BJ (cell line): Measurements from ENCODE around the gene TLR3. TPM values are rescaled to one million over a fixed set of nuclear protein-coding genes. Genes with fewer than 3 reads are reported as not detected.
"Not testable (repeated sequence)": the region's sequence is repeated elsewhere in the genome, so short reads cannot be mapped to it uniquely, and the experiment has no call there.

Source experiments
- CTCF ChIA-PET: fragments of 350-600 bp; formaldehyde crosslinking; extraction: SDS; loops from one replicate; lab custom pipeline; 2021; ENCODE audit warnings: antibody characterized with exemption, inconsistent platforms; lab: Yijun Ruan, JAX
- POLR2A ChIA-PET: fragments of 300-600 bp; sonication (Branson Sonifier 250); formaldehyde crosslinking; extraction: SDS; loops from one replicate; lab custom pipeline; 2021; ENCODE audit warnings: antibody characterized with exemption; lab: Charles Lee
- DNase-seq: peaks from one replicate; pipeline ENCODE4 v3.0.0-alpha.2; 2011; ENCODE audit warnings: low read depth
- H3K27me3 ChIP-seq: 2 replicates; pipeline ENCODE4 v1.6.0; 2011; ENCODE audit warnings: low read length; ENCODE audit not compliant: control insufficient read depth, insufficient read depth
- H3K36me3 ChIP-seq: 2 replicates; pipeline ENCODE4 v1.5.1; 2011; ENCODE audit warnings: low read length; ENCODE audit not compliant: control insufficient read depth, insufficient read depth
- H3K4me3 ChIP-seq: 2 replicates; pipeline ENCODE4 v1.5.1; 2011; ENCODE audit warnings: low read depth, mild to moderate bottlenecking, control low read depth, low read length
- CTCF ChIP-seq: IDR thresholded peaks from 2 replicates; pipeline ENCODE4 v1.5.1; 2011; ENCODE audit warnings: low read depth, mild to moderate bottlenecking, control low read depth, inconsistent platforms, low read length, moderate library complexity; ENCODE audit not compliant: insufficient read depth
- polyA plus RNA-seq: library from polyadenylated mRNA; depleted of rRNA; stranded (reverse); fragments of >200 nt; gene quantifications from 2 replicates; pipeline ENCODE4 v1.2.3, GENCODE V29; 2011

Gene TLR3
- polyA plus RNA-seq, 1 experiment: 0.44 TPM

DNA sequence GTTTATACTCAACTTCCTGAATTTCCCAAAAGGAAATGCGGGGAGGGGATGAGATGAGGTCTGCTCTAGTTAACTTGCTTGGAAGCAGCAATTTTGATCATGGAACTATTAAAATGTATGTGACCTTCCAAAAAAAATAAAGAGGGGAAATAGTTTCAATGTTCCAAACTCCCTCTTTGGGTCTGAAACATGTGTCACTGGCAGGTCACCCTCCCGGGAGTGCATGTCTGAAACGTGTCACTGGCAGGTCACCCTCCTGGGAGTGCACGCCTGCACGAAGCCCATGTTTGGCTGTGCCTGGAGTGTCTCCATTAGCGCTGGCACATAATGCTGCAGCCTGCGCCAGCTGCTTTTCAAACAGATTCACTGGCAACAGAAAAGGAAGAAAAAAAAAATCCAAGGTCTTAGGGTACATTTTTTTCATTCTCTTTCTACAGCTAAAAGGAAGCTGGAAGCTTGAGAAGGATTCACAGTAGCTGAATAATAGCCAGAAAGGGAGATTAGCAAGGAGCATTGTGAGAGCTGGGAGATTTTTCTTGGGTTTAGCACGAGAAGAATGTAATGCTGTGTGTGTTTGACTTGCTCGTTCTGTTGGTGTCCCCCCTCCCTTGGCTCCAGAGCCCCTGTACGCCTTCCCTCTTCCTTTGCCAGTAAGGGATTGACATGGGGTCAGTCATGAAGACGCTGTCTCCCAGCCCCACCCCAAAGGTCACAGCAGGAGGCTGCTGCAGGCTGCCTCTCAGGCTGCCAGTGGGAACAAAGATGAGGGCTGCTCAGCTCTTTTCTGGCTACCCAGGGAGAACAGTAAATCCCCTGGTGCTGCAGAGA lies 39.2 kb upstream of the TLR3 start:
- TF ChIP-seq CTCF: no peak
- peak; percentile 21 for DNase-seq
- H3K27me3 ChIP-seq: peaks cover 2% of the 10 kb centered on the region; the same call in 1 of the 2 replicates
- no peaks in the 10 kb centered on the region for H3K36me3 ChIP-seq
- ChIA-PET POLR2A (interaction anchor here (0.6 kb wide), 1 partner anchor 189 kb away, joined by 3 read pairs; no protein-coding TSS in a partner anchor), CTCF (interaction anchor here (0.6 to 2.0 kb wide), 4 partner anchors 8 to 887 kb away, joined by 3 to 12 read pairs (median 6); partner anchors contain the start of gene SLC25A4)
- H3K4me3 ChIP-seq: no peak overlapping the region

- DNase-seq: no peak
- Histone ChIP-seq H3K4me3 (no peak overlapping the region), H3K36me3 (no peaks in the 10 kb centered on the region), H3K27me3 (peaks cover 2% of the 10 kb centered on the region; the same call in 1 of the 2 replicates)
- no peak for TF ChIP-seq CTCF
- CTCF ChIA-PET: interaction anchor here (0.6 to 2.0 kb wide), 4 partner anchors 8 to 887 kb away, joined by 3 to 12 read pairs (median 6); partner anchors contain the start of gene SLC25A4
- POLR2A ChIA-PET: no interaction called here
Measured at GRCh38 chr4:186030399-186030775, 38.6 kb upstream of the TLR3 start.

GRCh38 chr4:186030795-186031194 lies 38.2 kb upstream of the TLR3 start:
- ChIA-PET POLR2A (no interaction called here), CTCF (interaction anchor here (1.0 to 2.0 kb wide), 2 partner anchors 9 to 433 kb away, joined by 3 to 12 read pairs; no protein-coding TSS in a partner anchor)
- no peak for TF ChIP-seq CTCF
- Histone ChIP-seq H3K27me3 (peaks cover 2% of the 10 kb centered on the region; the same call in 1 of the 2 replicates), H3K36me3 (no peaks in the 10 kb centered on the region), H3K4me3 (no peak overlapping the region)
- DNase-seq: no peak

- Histone ChIP-seq H3K36me3 (no peaks in the 10 kb centered on the region), H3K4me3 (no peak overlapping the region), H3K27me3 (0 out of 2 replicates have a peak, but pooled peaks cover 2% of the 10 kb centered on the region)
- TF ChIP-seq CTCF: no peak
- no peak for DNase-seq
- CTCF ChIA-PET: no interaction called here
- POLR2A ChIA-PET: no interaction called here
Measured at GRCh38 chr4:186032259-186032658, 36.7 kb upstream of the TLR3 start.

DNA sequence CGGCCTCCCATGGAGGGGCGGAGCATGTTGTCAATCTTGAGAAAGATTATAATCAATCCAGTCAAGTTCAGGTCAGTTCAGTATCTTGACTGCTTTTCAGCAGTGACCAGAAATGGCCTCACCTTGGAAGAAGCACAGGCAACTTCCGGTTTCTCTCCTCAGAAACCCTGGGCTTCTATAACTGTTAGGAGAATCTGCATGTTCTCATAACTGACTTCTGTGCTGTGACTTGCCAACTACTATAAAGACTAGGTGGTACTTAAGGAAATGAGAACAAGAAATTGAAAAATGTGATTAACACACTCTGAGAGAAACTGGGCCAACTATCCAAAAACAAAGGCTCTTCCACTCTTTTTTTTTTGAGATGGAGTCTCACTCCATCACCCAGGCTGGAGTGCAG lies 35.9 kb upstream of the TLR3 start:
- CTCF ChIA-PET: no interaction called here

DNA sequence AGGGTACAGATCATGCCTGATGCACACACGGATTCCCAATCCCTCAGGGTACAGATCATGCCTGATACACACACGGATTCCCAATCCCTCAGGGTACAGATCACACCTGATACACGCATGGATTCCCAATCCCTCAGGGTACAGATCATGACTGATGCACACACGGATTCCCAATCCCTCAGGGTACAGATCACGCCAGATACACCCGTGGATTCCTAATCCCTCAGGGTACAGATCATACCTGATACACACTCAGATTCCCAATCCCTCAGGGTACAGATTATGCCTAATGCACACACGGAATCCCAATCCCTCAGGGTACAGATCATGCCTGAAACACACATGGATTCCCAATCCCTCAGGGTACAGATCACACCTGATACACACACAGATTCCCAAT lies 34.3 kb upstream of the TLR3 start:
- H3K27me3 ChIP-seq, DNase-seq, H3K36me3 ChIP-seq, POLR2A ChIA-PET, H3K4me3 ChIP-seq, CTCF ChIA-PET: not testable (repeated sequence)

More for the DNA sequence above, 35.9 kb upstream of the TLR3 start:
- no peak for DNase-seq
- Histone ChIP-seq H3K27me3 (peaks cover 5% of the 10 kb centered on the region; the same call in 1 of the 2 replicates), H3K36me3 (no peaks in the 10 kb centered on the region), H3K4me3 (no peak overlapping the region)
- POLR2A ChIA-PET: no interaction called here
- TF ChIP-seq CTCF: no peak
